ENCODE measurements around the gene MAN1A1. TPM values are rescaled to one million over a fixed set of nuclear protein-coding genes. Genes with fewer than 3 reads are reported as not detected.

Gene MAN1A1
- total RNA-seq, 2 donors from 2014 or later = 85.4 to 109 TPM

DNA sequence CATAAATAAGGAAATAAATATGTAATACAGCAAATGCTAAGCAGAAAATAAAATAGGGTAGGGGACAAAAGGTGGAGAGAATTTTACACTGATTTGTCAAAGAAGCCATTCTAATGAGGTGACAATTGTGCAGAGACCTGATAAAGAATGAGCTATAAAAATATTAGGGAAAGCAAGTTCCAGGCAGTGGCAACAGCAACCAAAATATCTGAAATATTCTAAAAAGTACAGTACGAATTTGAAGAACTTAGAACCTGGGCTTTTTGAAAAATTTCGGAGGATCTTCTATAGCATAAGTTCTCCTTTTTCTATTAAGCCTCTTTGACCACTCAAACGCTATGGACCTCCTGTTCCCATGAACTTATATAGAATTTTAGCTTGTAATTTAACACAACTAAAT lies 173.1 kb downstream of the MAN1A1 start:
- no peak overlapping the region for H3K4me3 ChIP-seq
- WGBS, 2 donors = 77 to 95% methylated on average over 3 of the region's 3 CpGs
- no peak overlapping the region for H3K27ac ChIP-seq
- peaks cover 4% of the 10 kb centered on the region for H3K4me1 ChIP-seq
- TF ChIP-seq, protein P1, sequence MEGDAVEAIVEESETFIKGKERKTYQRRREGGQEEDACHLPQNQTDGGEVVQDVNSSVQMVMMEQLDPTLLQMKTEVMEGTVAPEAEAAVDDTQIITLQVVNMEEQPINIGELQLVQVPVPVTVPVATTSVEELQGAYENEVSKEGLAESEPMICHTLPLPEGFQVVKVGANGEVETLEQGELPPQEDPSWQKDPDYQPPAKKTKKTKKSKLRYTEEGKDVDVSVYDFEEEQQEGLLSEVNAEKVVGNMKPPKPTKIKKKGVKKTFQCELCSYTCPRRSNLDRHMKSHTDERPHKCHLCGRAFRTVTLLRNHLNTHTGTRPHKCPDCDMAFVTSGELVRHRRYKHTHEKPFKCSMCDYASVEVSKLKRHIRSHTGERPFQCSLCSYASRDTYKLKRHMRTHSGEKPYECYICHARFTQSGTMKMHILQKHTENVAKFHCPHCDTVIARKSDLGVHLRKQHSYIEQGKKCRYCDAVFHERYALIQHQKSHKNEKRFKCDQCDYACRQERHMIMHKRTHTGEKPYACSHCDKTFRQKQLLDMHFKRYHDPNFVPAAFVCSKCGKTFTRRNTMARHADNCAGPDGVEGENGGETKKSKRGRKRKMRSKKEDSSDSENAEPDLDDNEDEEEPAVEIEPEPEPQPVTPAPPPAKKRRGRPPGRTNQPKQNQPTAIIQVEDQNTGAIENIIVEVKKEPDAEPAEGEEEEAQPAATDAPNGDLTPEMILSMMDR (IDR thresholded peaks at IDR 0.05) = no peak
- TF ChIP-seq POLR2A (IDR thresholded peaks at IDR 0.05) = no peak
- H3K9me3 ChIP-seq = no peaks in the 10 kb centered on the region
- intact Hi-C loops (cut with DNase I) = no loop called here
- DNase-seq (no peak), ATAC-seq (no peak)
- no peaks in the 10 kb centered on the region for H3K27me3 ChIP-seq
- H3K36me3 ChIP-seq (replicated peaks in 1 of 2; ENCODE audit: insufficient read depth in 1 of 2, low read depth in 2 of 2) = peaks cover 0 to 2% of the 10 kb centered on the region in 2 donors

DNA sequence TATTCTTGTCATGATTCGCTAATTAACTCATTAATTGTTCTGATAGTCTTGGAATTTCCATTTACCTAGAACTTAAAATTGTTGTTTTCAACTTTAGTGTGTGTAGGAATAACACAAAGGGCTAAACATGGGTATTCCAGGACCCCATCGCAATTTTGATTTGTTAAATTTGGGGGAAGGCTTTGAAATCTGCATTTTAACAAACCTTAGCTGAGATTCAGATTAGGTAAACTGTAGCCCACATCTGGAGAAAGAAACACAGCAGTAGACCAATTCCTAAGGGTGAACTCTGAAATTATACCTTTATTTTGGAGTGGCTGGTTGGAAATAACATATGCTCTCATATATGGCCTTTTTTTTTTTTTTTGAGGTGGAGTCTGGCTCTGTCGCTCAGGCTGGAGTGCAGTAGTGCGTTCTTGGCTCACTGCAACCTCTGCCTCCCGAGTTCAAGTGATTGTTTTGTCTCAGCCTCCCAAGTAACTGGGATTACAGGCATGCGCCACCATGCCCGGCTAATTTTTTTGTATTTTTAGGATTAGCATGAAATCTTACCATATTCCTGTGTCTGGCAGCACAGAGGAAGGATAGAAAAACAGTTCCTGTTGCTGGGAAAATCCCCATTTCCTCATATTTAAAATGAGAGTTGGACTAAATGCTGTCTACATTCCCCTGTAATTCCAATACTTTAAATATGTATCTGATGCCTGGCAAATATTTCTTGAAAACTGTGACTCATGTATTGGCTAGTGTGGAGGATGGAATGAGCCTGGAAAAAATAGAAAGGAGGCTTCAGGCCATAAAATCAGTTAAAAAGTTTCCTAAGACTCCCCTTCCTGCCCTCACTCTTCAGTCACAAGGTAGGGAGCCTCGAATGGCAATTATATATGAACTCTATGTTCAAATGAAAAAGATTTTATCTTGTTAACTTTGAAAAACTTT lies 174.4 kb downstream of the MAN1A1 start:
- Histone ChIP-seq H3K4me3 (no peak overlapping the region), H3K9me3 (no peaks in the 10 kb centered on the region), H3K27me3 (no peaks in the 10 kb centered on the region), H3K27ac (no peak overlapping the region), H3K36me3 (replicated peaks in 1 of 2; ENCODE audit: insufficient read depth in 1 of 2, low read depth in 2 of 2) (peaks cover 0 to 2% of the 10 kb centered on the region in 2 donors), H3K4me1 (peaks cover 15% of the 10 kb centered on the region)
- WGBS, 2 donors = 91 to 92% methylated on average over 8 of the region's 8 CpGs
- no peak for ATAC-seq
- DNase-seq = no peak
- TF ChIP-seq, protein P1 (IDR thresholded peaks at IDR 0.05) = no peak
- TF ChIP-seq POLR2A (IDR thresholded peaks at IDR 0.05) = no peak
- intact Hi-C loops (cut with DNase I) = no loop called here

DNA sequence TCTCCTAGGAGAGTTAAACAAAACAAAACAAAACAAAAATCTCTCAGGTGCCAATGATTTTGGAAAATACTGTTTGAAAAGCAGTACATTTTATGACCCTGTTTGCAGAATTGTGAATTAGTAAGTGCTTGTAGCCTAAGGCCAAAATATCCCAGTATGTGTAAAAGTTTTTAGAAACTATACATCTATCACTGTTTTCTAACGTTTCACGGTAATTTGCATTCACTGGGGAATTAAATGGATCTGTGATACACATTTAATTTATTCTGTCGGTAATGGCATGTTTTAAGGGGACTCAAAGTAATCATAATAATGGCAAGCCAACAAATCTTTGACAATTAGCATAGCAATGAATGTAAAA lies 175.5 kb downstream of the MAN1A1 start:
- WGBS, 2 donors = 83 to 91% methylated on average over 3 of the region's 3 CpGs
- TF ChIP-seq POLR2A (IDR thresholded peaks at IDR 0.05) = no peak
- TF ChIP-seq, protein P1 (IDR thresholded peaks at IDR 0.05) = no peak
- Histone ChIP-seq H3K27me3 (no peaks in the 10 kb centered on the region), H3K9me3 (no peaks in the 10 kb centered on the region), H3K4me1 (peaks cover 18% of the 10 kb centered on the region), H3K36me3 (replicated peaks in 1 of 2; ENCODE audit: insufficient read depth in 1 of 2, low read depth in 2 of 2) (peaks cover 0 to 2% of the 10 kb centered on the region in 2 donors), H3K4me3 (no peak overlapping the region), H3K27ac (no peak overlapping the region)
- intact Hi-C loops (cut with DNase I) = no loop called here
- ATAC-seq (no peak), DNase-seq (no peak)

DNA sequence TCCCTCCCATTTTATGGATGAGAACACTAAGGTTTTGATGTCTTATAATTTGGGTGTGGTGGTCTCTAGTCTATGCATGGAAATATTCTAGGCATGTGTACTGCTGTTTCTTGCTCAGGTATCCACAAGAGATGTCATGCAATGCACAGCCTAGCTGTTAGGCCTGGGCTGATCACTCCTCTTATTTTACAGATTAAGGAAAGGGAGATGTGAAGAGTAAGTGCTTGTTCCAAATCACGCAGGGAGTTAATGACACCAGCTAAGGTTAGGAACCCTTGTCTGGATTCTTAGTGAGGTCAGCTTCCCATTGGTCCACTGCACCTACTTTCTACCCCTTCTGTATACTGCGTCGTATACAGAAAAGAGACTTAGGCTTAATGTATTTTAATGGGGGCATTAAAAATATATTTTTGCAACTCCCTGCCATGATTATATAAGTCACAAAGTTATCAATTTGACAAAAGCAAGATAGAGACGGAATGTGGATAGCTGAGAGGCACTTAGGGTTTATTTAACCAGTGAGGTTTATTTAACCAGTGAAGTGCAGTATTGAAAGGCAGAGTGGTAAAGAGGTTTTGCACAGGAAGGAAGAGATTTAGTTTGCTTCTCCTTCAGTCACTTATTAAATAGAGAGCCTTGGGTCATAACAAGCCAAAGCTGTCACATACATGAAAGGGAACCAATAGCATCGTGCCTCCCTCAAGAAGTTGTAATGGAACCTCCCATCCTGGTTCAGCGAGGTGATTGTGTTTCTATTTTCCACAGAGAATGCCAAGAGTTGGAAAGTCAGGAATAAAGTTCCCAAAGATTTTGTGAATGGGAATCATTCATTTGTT lies 176.1 kb downstream of the MAN1A1 start:
- WGBS, 2 donors = 49 to 61% methylated on average over 6 of the region's 6 CpGs
- ATAC-seq = no peak
- no peaks in the 10 kb centered on the region for H3K27me3 ChIP-seq
- no peaks in the 10 kb centered on the region for H3K9me3 ChIP-seq
- DNase-seq = no peak
- no peak overlapping the region for H3K4me3 ChIP-seq
- peaks cover 18% of the 10 kb centered on the region for H3K4me1 ChIP-seq
- H3K27ac ChIP-seq = no peak overlapping the region
- TF ChIP-seq POLR2A (IDR thresholded peaks at IDR 0.05) = no peak
- TF ChIP-seq, protein P1 (IDR thresholded peaks at IDR 0.05) = no peak
- intact Hi-C loops (cut with DNase I) = no loop called here
- H3K36me3 ChIP-seq (replicated peaks in 1 of 2; ENCODE audit: insufficient read depth in 1 of 2, low read depth in 2 of 2) = peaks cover 0 to under 1% of the 10 kb centered on the region in 2 donors

Data from body of pancreas (tissue), 4 donors.